T-helper 17 cell (primary cell): ENCODE measurements around the gene PHLDA1. TPM values are rescaled to one million over a fixed set of nuclear protein-coding genes. Genes with fewer than 3 reads are reported as not detected.

Experiments used
- ATAC-seq: fragments of 150-1000 bp; cut with Tn5 transposase; 2 replicates; pipeline ENCODE4 v1.10.0; 2021; ENCODE audit warnings: mild to moderate bottlenecking, moderate library complexity
- DNase-seq, 3 donors: peaks; one replicate each; pipeline versions ENCODE4 v3.0.0 to v3.0.0-alpha.2; 2020 to 2021
- H3K9me3 ChIP-seq: one replicate; pipeline ENCODE4 v1.7.0; 2013; ENCODE audit warnings: low read length, mild to moderate bottlenecking; ENCODE audit not compliant: control insufficient read depth, poor library complexity, severe bottlenecking
- H3K27ac Mint-ChIP-seq: one replicate; pipeline ENCODE4 v1.8.0; 2022; ENCODE audit warnings: mild to moderate bottlenecking, moderate library complexity, mixed read lengths
- H3K27me3 Mint-ChIP-seq: one replicate; pipeline ENCODE4 v1.8.0; 2022; ENCODE audit warnings: mixed read lengths
- H3K36me3 Mint-ChIP-seq: one replicate; pipeline ENCODE4 v1.8.0; 2022; ENCODE audit warnings: low read depth, mixed read lengths
- H3K4me1 Mint-ChIP-seq: one replicate; pipeline ENCODE4 v1.8.0; 2022; ENCODE audit warnings: mild to moderate bottlenecking, mixed read lengths
- H3K4me3 Mint-ChIP-seq: one replicate; pipeline ENCODE4 v1.8.0; 2022; ENCODE audit warnings: mild to moderate bottlenecking, moderate library complexity, mixed read lengths
- total RNA-seq, 4 donors: library from RNA in 2 of 4; stranded (reverse) in 2 of 4; gene quantifications; one replicate each; pipeline ENCODE4 v1.2.3 and lab custom pipeline; 2022 to 2026

Gene PHLDA1
- total RNA-seq (10 to 100 TPM; 22.2 to 23.6 TPM), total RNA-seq (lab: John Stamatoyannopoulos, UW) (50.2 to 169 reads per million in 2 donors)

GRCh38 chr12:76031414-76032042 is at the start of gene PHLDA1:
Gene PHLDA1, minus strand, starts transcription at chr12:76031776.
- DNase-seq = peak; percentile 89 to 92 (median 91)
- no peaks in the 10 kb centered on the region for H3K36me3 Mint-ChIP-seq
- no peaks in the 10 kb centered on the region for H3K9me3 ChIP-seq
- peak within 1 kb of the TSS; percentile 94 for H3K4me3 Mint-ChIP-seq
- H3K27me3 Mint-ChIP-seq = no peaks in the 10 kb centered on the region
- peak; percentile 89 for ATAC-seq
- peaks cover 25% of the 10 kb centered on the region for H3K4me1 Mint-ChIP-seq
- H3K27ac Mint-ChIP-seq = peak within 1 kb of the TSS; percentile 98

GRCh38 chr12:76080729-76081415 is 49.3 kb upstream of the PHLDA1 start:
- H3K9me3 ChIP-seq = no peaks in the 10 kb centered on the region
- peaks cover 59% of the 10 kb centered on the region for H3K4me1 Mint-ChIP-seq
- H3K4me3 Mint-ChIP-seq = peak overlapping the region; percentile 63
- H3K36me3 Mint-ChIP-seq = peaks cover 7% of the 10 kb centered on the region
- H3K27me3 Mint-ChIP-seq = no peaks in the 10 kb centered on the region
- H3K27ac Mint-ChIP-seq = peak overlapping the region; percentile 99
- ATAC-seq = no peak
- DNase-seq = no peak

GRCh38 chr12:76080017-76080728 is 48.6 kb upstream of the PHLDA1 start:
- H3K9me3 ChIP-seq = no peaks in the 10 kb centered on the region
- peak overlapping the region; percentile 63 for H3K4me3 Mint-ChIP-seq
- DNase-seq = no peak
- ATAC-seq = no peak
- H3K27me3 Mint-ChIP-seq = no peaks in the 10 kb centered on the region
- peak overlapping the region; percentile 24 for H3K27ac Mint-ChIP-seq
- peaks cover 56% of the 10 kb centered on the region for H3K4me1 Mint-ChIP-seq
- H3K36me3 Mint-ChIP-seq = peaks cover 7% of the 10 kb centered on the region

- no peaks in the 10 kb centered on the region for H3K9me3 ChIP-seq
- ATAC-seq (no peak), DNase-seq (no peak)
- Mint-ChIP-seq H3K27ac (peak overlapping the region; percentile 24), H3K36me3 (peaks cover 4% of the 10 kb centered on the region), H3K4me1 (peaks cover 56% of the 10 kb centered on the region), H3K27me3 (no peaks in the 10 kb centered on the region), H3K4me3 (peak overlapping the region; percentile 7)
Measured at GRCh38 chr12:76078748-76079147, 47.2 kb upstream of the PHLDA1 start.

GRCh38 chr12:76075448-76075847 is 43.9 kb upstream of the PHLDA1 start:
- no peak overlapping the region for H3K4me3 Mint-ChIP-seq
- no peaks in the 10 kb centered on the region for H3K27me3 Mint-ChIP-seq

GRCh38 chr12:76074701-76075336 is 43.2 kb upstream of the PHLDA1 start:
- H3K27me3 Mint-ChIP-seq = no peaks in the 10 kb centered on the region
- no peaks in the 10 kb centered on the region for H3K9me3 ChIP-seq
- DNase-seq = no peak
- ATAC-seq = no peak
- H3K4me1 Mint-ChIP-seq = peaks cover 55% of the 10 kb centered on the region
- peaks cover 4% of the 10 kb centered on the region for H3K36me3 Mint-ChIP-seq
- H3K4me3 Mint-ChIP-seq = peak overlapping the region; percentile 39
- no peak overlapping the region for H3K27ac Mint-ChIP-seq

More at GRCh38 chr12:76075448-76075847, 43.9 kb upstream of the PHLDA1 start:
- DNase-seq (no peak), ATAC-seq (no peak)
- Mint-ChIP-seq H3K36me3 (peaks cover 4% of the 10 kb centered on the region), H3K27ac (no peak overlapping the region), H3K4me1 (peaks cover 54% of the 10 kb centered on the region)
- H3K9me3 ChIP-seq = no peaks in the 10 kb centered on the region

GRCh38 chr12:76073561-76073960 is 42.0 kb upstream of the PHLDA1 start:
- ATAC-seq (no peak), DNase-seq (no peak)
- Mint-ChIP-seq H3K4me3 (no peak overlapping the region), H3K27ac (no peak overlapping the region), H3K36me3 (peaks cover under 1% of the 10 kb centered on the region), H3K4me1 (peaks cover 47% of the 10 kb centered on the region), H3K27me3 (no peaks in the 10 kb centered on the region)
- H3K9me3 ChIP-seq = no peaks in the 10 kb centered on the region

- no peak overlapping the region for H3K4me3 Mint-ChIP-seq
- peak overlapping the region; percentile 77 for H3K27ac Mint-ChIP-seq
- H3K4me1 Mint-ChIP-seq = peaks cover 48% of the 10 kb centered on the region
- ATAC-seq (no peak), DNase-seq (no peak)
- H3K36me3 Mint-ChIP-seq = no peaks in the 10 kb centered on the region
- H3K9me3 ChIP-seq = no peaks in the 10 kb centered on the region
- no peaks in the 10 kb centered on the region for H3K27me3 Mint-ChIP-seq
Measured at GRCh38 chr12:76072568-76072967, 41.0 kb upstream of the PHLDA1 start.

GRCh38 chr12:76069339-76069738 is 37.8 kb upstream of the PHLDA1 start:
- H3K36me3 Mint-ChIP-seq = peaks cover 6% of the 10 kb centered on the region
- DNase-seq (no peak), ATAC-seq (no peak)
- no peaks in the 10 kb centered on the region for H3K27me3 Mint-ChIP-seq
- no peaks in the 10 kb centered on the region for H3K9me3 ChIP-seq
- peak overlapping the region; percentile 56 for H3K27ac Mint-ChIP-seq
- peaks cover 31% of the 10 kb centered on the region for H3K4me1 Mint-ChIP-seq
- H3K4me3 Mint-ChIP-seq = no peak overlapping the region

GRCh38 chr12:76065917-76066316 is 34.3 kb upstream of the PHLDA1 start:
- no peaks in the 10 kb centered on the region for H3K27me3 Mint-ChIP-seq
- no peaks in the 10 kb centered on the region for H3K9me3 ChIP-seq
- peaks cover 18% of the 10 kb centered on the region for H3K4me1 Mint-ChIP-seq
- H3K27ac Mint-ChIP-seq = no peak overlapping the region
- DNase-seq (no peak), ATAC-seq (no peak)
- H3K4me3 Mint-ChIP-seq = no peak overlapping the region
- peaks cover 6% of the 10 kb centered on the region for H3K36me3 Mint-ChIP-seq

- Mint-ChIP-seq H3K27me3 (no peaks in the 10 kb centered on the region), H3K27ac (no peak overlapping the region), H3K36me3 (peaks cover 6% of the 10 kb centered on the region), H3K4me3 (no peak overlapping the region), H3K4me1 (peaks cover 14% of the 10 kb centered on the region)
- ATAC-seq (no peak), DNase-seq (no peak)
- no peaks in the 10 kb centered on the region for H3K9me3 ChIP-seq
Measured at GRCh38 chr12:76064904-76065303, 33.3 kb upstream of the PHLDA1 start.

GRCh38 chr12:76060111-76060510 is 28.5 kb upstream of the PHLDA1 start:
- no peak for ATAC-seq
- H3K4me1 Mint-ChIP-seq = peaks cover 12% of the 10 kb centered on the region
- no peaks in the 10 kb centered on the region for H3K27me3 Mint-ChIP-seq
- H3K36me3 Mint-ChIP-seq = peaks cover 7% of the 10 kb centered on the region
- no peak for DNase-seq
- H3K27ac Mint-ChIP-seq = no peak overlapping the region
- H3K9me3 ChIP-seq = no peaks in the 10 kb centered on the region
- H3K4me3 Mint-ChIP-seq = no peak overlapping the region

GRCh38 chr12:76057326-76057725 is 25.8 kb upstream of the PHLDA1 start:
- ATAC-seq (no peak), DNase-seq (no peak)
- H3K9me3 ChIP-seq = no peaks in the 10 kb centered on the region
- H3K4me3 Mint-ChIP-seq = peak overlapping the region; percentile 10
- H3K4me1 Mint-ChIP-seq = peaks cover 12% of the 10 kb centered on the region
- H3K36me3 Mint-ChIP-seq = peaks cover 5% of the 10 kb centered on the region
- no peak overlapping the region for H3K27ac Mint-ChIP-seq
- no peaks in the 10 kb centered on the region for H3K27me3 Mint-ChIP-seq
